Endothelial cell of umbilical vein (primary cell): Measurements from ENCODE around the gene CCNG2. TPM values are rescaled to one million over a fixed set of nuclear protein-coding genes. Genes with fewer than 3 reads are reported as not detected.

ENCODE experiments used
- BruUV-seq: library from RNA; stranded (reverse); fragments of 400-500 nt; replicated peaks from 2 replicates; lab custom pipeline; 2021; lab: Mats Ljungman, UMichigan
- CTCF ChIA-PET: fragments of 300-600, 350-600 bp; sonication (Branson Sonifier 250); formaldehyde crosslinking; loops from one replicate; lab custom pipeline; 2021; ENCODE audit warnings: antibody characterized with exemption, inconsistent platforms; lab: Charles Lee
- POLR2A ChIA-PET: fragments of 300-600, 350-600 bp; sonication (Branson Sonifier 250); formaldehyde crosslinking; loops from one replicate; lab custom pipeline; 2021; ENCODE audit warnings: antibody characterized with exemption, inconsistent platforms; lab: Charles Lee
- DNase-seq: peaks from one replicate; pipeline ENCODE4 v3.0.0-alpha.2; 2011; ENCODE audit warnings: low read depth, low spot score
- FAIRE-seq: peaks from 2 replicates; lab custom pipeline; 2011; peaks lifted over from hg19 to GRCh38; lab: Jason Lieb, UNC
- H2AFZ ChIP-seq: 2 replicates; pipeline ENCODE4 v1.6.0; 2012; ENCODE audit warnings: low read depth, low read length, control low read depth, inconsistent platforms
- H3K27ac ChIP-seq: 2 replicates; pipeline ENCODE4 v1.5.1; 2011; ENCODE audit warnings: low read depth, mild to moderate bottlenecking, control low read depth, low read length, moderate library complexity; ENCODE audit not compliant: insufficient read depth
- H3K27me3 ChIP-seq, 2 experiments: 2 replicates each; pipeline versions ENCODE4 v1.6.0 to v1.6.1; 2011; ENCODE audit warnings: low read length in 2 of 2, mixed read lengths in 1 of 2; ENCODE audit not compliant: control insufficient read depth in 2 of 2, insufficient read depth in 2 of 2
- H3K36me3 ChIP-seq, 2 experiments: 2 replicates in 1 of 2; 3 replicates in 1 of 2; pipeline ENCODE4 v1.5.1; 2011; ENCODE audit warnings: low read length in 2 of 2, mild to moderate bottlenecking in 1 of 2, moderate library complexity in 1 of 2; ENCODE audit not compliant: control insufficient read depth in 2 of 2, insufficient read depth in 2 of 2; ENCODE audit errors: extremely low read depth in 1 of 2
- H3K4me1 ChIP-seq: 3 replicates; pipeline ENCODE4 v1.5.1; 2011; ENCODE audit warnings: mild to moderate bottlenecking, low read length; ENCODE audit not compliant: control insufficient read depth, insufficient read depth; ENCODE audit errors: extremely low read depth
- H3K4me2 ChIP-seq: 2 replicates; pipeline ENCODE4 v1.6.1; 2011; ENCODE audit warnings: low read length, control low read depth, mixed read lengths; ENCODE audit not compliant: insufficient read depth
- H3K4me3 ChIP-seq, 3 experiments: fragments of 200-600 bp in 1 of 3; sonication (generic), shearing (Covaris generic) in 1 of 3; replicated peaks in 1 of 3; 2 replicates each; pipeline ENCODE4 v1.5.1; 2011 to 2016; ENCODE audit warnings: control low read depth in 3 of 3, low read length in 3 of 3, mild to moderate bottlenecking in 2 of 3, inconsistent platforms in 1 of 3, low read depth in 1 of 3, moderate library complexity in 1 of 3; ENCODE audit not compliant: insufficient read depth in 1 of 3
- H3K79me2 ChIP-seq: 2 replicates; pipeline ENCODE4 v1.6.0; 2012; ENCODE audit warnings: low read length, inconsistent platforms; ENCODE audit not compliant: control insufficient read depth, insufficient read depth
- H3K9ac ChIP-seq: replicated peaks from 2 replicates; pipeline ENCODE3; 2011; ENCODE audit warnings: low read length, control low read depth; ENCODE audit not compliant: insufficient read depth; ENCODE audit errors: extremely low read depth
- H3K9me1 ChIP-seq: replicated peaks from 3 replicates; pipeline ENCODE4 v1.6.0; 2011; ENCODE audit warnings: mild to moderate bottlenecking, low read length; ENCODE audit not compliant: control insufficient read depth, insufficient read depth; ENCODE audit errors: extremely low read depth
- H3K9me3 ChIP-seq: replicated peaks from 2 replicates; pipeline ENCODE4 v1.5.1; 2012; ENCODE audit warnings: low read length, inconsistent platforms; ENCODE audit not compliant: control insufficient read depth, insufficient read depth
- H4K20me1 ChIP-seq: replicated peaks from 2 replicates; pipeline ENCODE3; 2011; ENCODE audit warnings: mild to moderate bottlenecking, low read length; ENCODE audit not compliant: control insufficient read depth, insufficient read depth; ENCODE audit errors: extremely low read depth
- FOS ChIP-seq: IDR thresholded peaks from 2 replicates; pipeline ENCODE4 v1.6.1; 2011; ENCODE audit warnings: mild to moderate bottlenecking, low read length, moderate library complexity, borderline replicate concordance; ENCODE audit not compliant: insufficient read depth
- GATA2 ChIP-seq: IDR thresholded peaks from 2 replicates; pipeline ENCODE4 v1.7.0; 2011; ENCODE audit warnings: low read depth, mild to moderate bottlenecking, moderate library complexity, mixed read lengths, low read length; ENCODE audit not compliant: insufficient read length, insufficient read depth
- JUN ChIP-seq: IDR thresholded peaks from 2 replicates; pipeline ENCODE4 v1.6.1; 2011; ENCODE audit warnings: borderline replicate concordance, low read depth; ENCODE audit not compliant: insufficient read length, insufficient read depth
- MAX ChIP-seq: IDR thresholded peaks from 2 replicates; pipeline ENCODE4 v1.6.1; 2011; ENCODE audit not compliant: insufficient read depth, insufficient read length
- MYC ChIP-seq: IDR thresholded peaks from one replicate; pipeline ENCODE4 v1.6.1; 2011; ENCODE audit warnings: mild to moderate bottlenecking, low read depth, low read length
- POLR2A ChIP-seq: IDR thresholded peaks from 2 replicates; pipeline ENCODE4 v1.6.1; 2012; ENCODE audit warnings: low read depth, mild to moderate bottlenecking, control low read depth, low read length
- POLR2AphosphoS5 ChIP-seq: IDR thresholded peaks from 2 replicates; pipeline ENCODE4 v1.6.1; 2012; ENCODE audit warnings: low read depth, mild to moderate bottlenecking, control low read depth, low read length, moderate library complexity; ENCODE audit not compliant: insufficient read depth
- dilution Hi-C: fragments of 300-500 bp; cut with MboI; formaldehyde crosslinking; loops from one replicate; pipeline ENCODE4 v1.15.0; 2019; ENCODE audit warnings: low sequenced_read_pairs; ENCODE audit not compliant: extremely low pct_ligation_motif_present
- intact Hi-C: fragments of 100-400 bp; cut with micrococcal nuclease; formaldehyde crosslinking; loops from one replicate; pipeline ENCODE4 v1.10.0; 2022
- polyA plus RNA-seq, 4 experiments: library from polyadenylated mRNA; depleted of rRNA in 3 of 4; stranded (reverse) in 3 of 4; unstranded in 1 of 4; fragments of >200 nt; gene quantifications; 2 replicates each; pipeline versions ENCODE4 v1.2.1 to v1.2.3, GENCODE V29; 2011 to 2012; ENCODE audit warnings: missing spikeins in 1 of 4
- total RNA-seq: library from RNA; stranded (reverse); gene quantifications from 2 replicates; pipeline ENCODE4 v1.2.3, GENCODE V29; 2021

CCNG2 gene
- total and polyA plus RNA-seq, 2 donors (not counting 3 experiments of a cell fraction or from before 2014, with no cell fraction given), result 7.9 to 28.3 TPM

GRCh38 chr4:77197831-77198230 is 40.8 kb downstream of the CCNG2 start:
- H3K27me3 ChIP-seq, result peaks cover 56 to 74% of the 10 kb centered on the region in 2 experiments

GRCh38 chr4:77199276-77199675 is 42.3 kb downstream of the CCNG2 start:
- dilution Hi-C loops, result no loop called here
- CTCF ChIA-PET, result interaction anchor here (0.9 to 5.9 kb wide), 2 partner anchors 104 to 154 kb away, joined by 4 to 171 read pairs; no protein-coding TSS in a partner anchor
- POLR2A ChIA-PET, result no interaction called here

More at GRCh38 chr4:77197831-77198230, 40.8 kb downstream of the CCNG2 start:
- Histone ChIP-seq H3K4me2 (no peak overlapping the region), H3K4me3 (no peak overlapping the region), H3K27ac (no peak overlapping the region), H3K9ac (no peak overlapping the region), H4K20me1 (no peaks in the 10 kb centered on the region), H3K36me3 (no peaks in the 10 kb centered on the region), H3K9me1 (no peaks in the 10 kb centered on the region), H3K79me2 (no peaks in the 10 kb centered on the region), H3K4me1 (no peaks in the 10 kb centered on the region), H2AFZ (no peak overlapping the region), H3K9me3 (no peaks in the 10 kb centered on the region)
- BruUV-seq, result no TSS peak
- TF ChIP-seq POLR2AphosphoS5 (no peak), GATA2 (no peak), MYC (no peak), FOS (no peak), MAX (no peak), POLR2A (no peak), JUN (no peak)
- ChIA-PET CTCF (interaction anchor here (1.1 to 1.3 kb wide), 2 partner anchors 138 to 693 kb away, joined by 3 read pairs; no protein-coding TSS in a partner anchor), POLR2A (no interaction called here)
- FAIRE-seq, result no peak
- dilution Hi-C loops, result no loop called here
- intact Hi-C loops, result no loop called here
- DNase-seq, result no peak

More at GRCh38 chr4:77199276-77199675, 42.3 kb downstream of the CCNG2 start:
- FAIRE-seq (no peak), DNase-seq (no peak)
- intact Hi-C loops, result no loop called here
- Histone ChIP-seq H3K4me1 (no peaks in the 10 kb centered on the region), H3K9me1 (no peaks in the 10 kb centered on the region), H3K36me3 (no peaks in the 10 kb centered on the region), H3K4me2 (no peak overlapping the region), H2AFZ (no peak overlapping the region), H3K27ac (no peak overlapping the region), H3K4me3 (no peak overlapping the region), H4K20me1 (no peaks in the 10 kb centered on the region), H3K27me3 (peaks cover 51 to 78% of the 10 kb centered on the region in 2 experiments), H3K9me3 (no peaks in the 10 kb centered on the region), H3K79me2 (no peaks in the 10 kb centered on the region), H3K9ac (no peak overlapping the region)
- BruUV-seq, result no TSS peak
- no peak for TF ChIP-seq POLR2AphosphoS5
- no peak for TF ChIP-seq JUN
- TF ChIP-seq MAX, result no peak
- TF ChIP-seq MYC, result no peak
